K562 (cell line): Measurements from ENCODE around the gene SLC25A21. TPM values are rescaled to one million over a fixed set of nuclear protein-coding genes. Genes with fewer than 3 reads are reported as not detected.
A peak's percentile ranks its signal among the peaks of the same experiment; 100 is the strongest.

Experiments
- ARID3B ChIP-seq: fragments of 250-450 bp; sonication (Bioruptor Pico); IDR thresholded peaks from 2 replicates; pipeline ENCODE4 v1.4.0; 2020; ENCODE audit warnings: borderline replicate concordance
- CBX1 ChIP-seq: sonication (generic); IDR thresholded peaks from 2 replicates; pipeline ENCODE4 v1.6.1; 2016; ENCODE audit warnings: antibody characterized with exemption, low read depth, mild to moderate bottlenecking
- DEAF1 ChIP-seq: fragments of 450-650 bp; formaldehyde crosslinking; IDR thresholded peaks from 2 replicates; pipeline ENCODE4 v1.4.0; 2020; ENCODE audit warnings: mild to moderate bottlenecking, moderate library complexity
- FOXA1 ChIP-seq: fragments of 450-650 bp; IDR thresholded peaks from 2 replicates; pipeline ENCODE4 v1.6.1; 2016; ENCODE audit warnings: mild to moderate bottlenecking, borderline replicate concordance
- FOXP4 ChIP-seq: sonication (generic); formaldehyde crosslinking; IDR thresholded peaks from 2 replicates; pipeline ENCODE4 v1.8.0; 2022; ENCODE audit warnings: mild to moderate bottlenecking, missing genetic modification reagents, borderline replicate concordance
- JUNB ChIP-seq: fragments of 450-650 bp; formaldehyde crosslinking; conservative IDR thresholded peaks from 2 replicates; pipeline ENCODE4 v1.4.0; 2020; ENCODE audit warnings: mild to moderate bottlenecking
- MECOM ChIP-seq: fragments of 250-450 bp; sonication (Bioruptor Pico); IDR thresholded peaks from 2 replicates; pipeline ENCODE4 v1.8.0; 2022; ENCODE audit warnings: inconsistent platforms
- MEF2A ChIP-seq: IDR thresholded peaks from 2 replicates; pipeline ENCODE4 v1.6.1; 2011; ENCODE audit warnings: low read depth, mild to moderate bottlenecking, low read length, moderate library complexity; ENCODE audit not compliant: control insufficient read depth
- NCOA2 ChIP-seq, 2 experiments: fragments of 450-650 bp; IDR thresholded peaks; 2 replicates each; pipeline ENCODE4 v1.6.1; 2018; ENCODE audit warnings: mild to moderate bottlenecking in 2 of 2, moderate library complexity in 1 of 2; ENCODE audit not compliant: partially characterized antibody in 2 of 2
- NCOR1 ChIP-seq: fragments of 450-650 bp; IDR thresholded peaks from 2 replicates; pipeline ENCODE4 v1.6.1; 2016; ENCODE audit warnings: mild to moderate bottlenecking, moderate library complexity
- PRDM10 ChIP-seq: fragments of 450-650 bp; IDR thresholded peaks from 2 replicates; pipeline ENCODE4 v1.6.1; 2018; ENCODE audit not compliant: partially characterized antibody
- RBM14 ChIP-seq: fragments of 200-400 bp; formaldehyde crosslinking; IDR thresholded peaks from 2 replicates; pipeline ENCODE4 v1.6.1; 2018; ENCODE audit warnings: low read depth, mild to moderate bottlenecking, low read length, moderate library complexity, borderline replicate concordance; ENCODE audit not compliant: insufficient read depth
- TAL1 ChIP-seq: fragments of 450-650 bp; IDR thresholded peaks from 2 replicates; pipeline ENCODE4 v1.6.1; 2016; ENCODE audit warnings: mild to moderate bottlenecking
- ZFP36 ChIP-seq: fragments of 150-350 bp; IDR thresholded peaks from 2 replicates; pipeline ENCODE4 v1.6.1; 2018; ENCODE audit warnings: low read length, low read depth; ENCODE audit not compliant: partially characterized antibody
- ZNF41 ChIP-seq: fragments of 250-450 bp; sonication (Bioruptor Pico); conservative IDR thresholded peaks from 2 replicates; pipeline ENCODE4 v1.4.0; 2020; ENCODE audit warnings: mild to moderate bottlenecking
- polyA plus RNA-seq, 8 experiments: library from polyadenylated mRNA; depleted of rRNA in 4 of 8; stranded (reverse) in 5 of 8; unstranded in 3 of 8; fragments of >200 nt; fragmentation: Nextera tagmentation in 2 of 8; fragmentation: Illumina TruSeq in 1 of 8; extraction: Ambion mirVana in 2 of 8; extraction: Trizol in 1 of 8; gene quantifications; 2 replicates each; pipeline versions ENCODE4 v1.2.1 to v1.2.3, GENCODE V29; 2011 to 2014; ENCODE audit warnings: inconsistent platforms in 1 of 8, missing spikeins in 1 of 8
- total RNA-seq, 7 experiments: library from RNA; depleted of rRNA in 6 of 7; stranded (reverse); fragments of >200 nt in 6 of 7; fragmentation: Illumina TruSeq in 2 of 7; extraction: Trizol in 2 of 7; gene quantifications; 2 replicates each; pipeline versions ENCODE4 v1.2.1 to v1.2.3, GENCODE V29; 2011 to 2021; ENCODE audit warnings: low replicate concordance in 1 of 7
- TF ChIP-seq, protein P1 (sequence below): fragments of 450-650 bp; IDR thresholded peaks from 2 replicates; pipeline ENCODE4 v1.6.1; 2016; ENCODE audit warnings: missing biosample characterization, missing genetic modification characterization
- TF ChIP-seq, protein P2 (sequence below): fragments of 450-650 bp; IDR thresholded peaks from 2 replicates; pipeline ENCODE4 v1.6.1; 2016

Gene SLC25A21
- total and polyA plus RNA-seq, 9 of the 15 experiments (the other 6 are each of a cell fraction or from before 2014, with no cell fraction given) = 15.2 to 46.7 (median 28.7) TPM

GRCh38 chr14:36976571-36977023, 195.8 kb downstream of the SLC25A21 start (continued):
- TF ChIP-seq FOXP4 (CRISPR knock-in tag) = no peak
- no peak for TF ChIP-seq RBM14
- no peak for TF ChIP-seq ZFP36
- TF ChIP-seq JUNB = no peak
- 0 out of 2 replicates have a peak, but pooled peaks have one; percentile 55 for TF ChIP-seq ZNF41 (CRISPR knock-in tag)
- TF ChIP-seq TAL1 = peak; percentile 42; the same call in 1 of the 2 replicates
- no peak for TF ChIP-seq MEF2A
- TF ChIP-seq, protein P1, sequence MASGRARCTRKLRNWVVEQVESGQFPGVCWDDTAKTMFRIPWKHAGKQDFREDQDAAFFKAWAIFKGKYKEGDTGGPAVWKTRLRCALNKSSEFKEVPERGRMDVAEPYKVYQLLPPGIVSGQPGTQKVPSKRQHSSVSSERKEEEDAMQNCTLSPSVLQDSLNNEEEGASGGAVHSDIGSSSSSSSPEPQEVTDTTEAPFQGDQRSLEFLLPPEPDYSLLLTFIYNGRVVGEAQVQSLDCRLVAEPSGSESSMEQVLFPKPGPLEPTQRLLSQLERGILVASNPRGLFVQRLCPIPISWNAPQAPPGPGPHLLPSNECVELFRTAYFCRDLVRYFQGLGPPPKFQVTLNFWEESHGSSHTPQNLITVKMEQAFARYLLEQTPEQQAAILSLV (tag) = no peak
- TF ChIP-seq MECOM (CRISPR knock-in tag) = no peak
- TF ChIP-seq PRDM10 = peak; percentile 96
- TF ChIP-seq DEAF1 (CRISPR knock-in tag) = no peak
- TF ChIP-seq FOXA1 = no peak
- no peak for TF ChIP-seq ARID3B (CRISPR knock-in tag)
- TF ChIP-seq, protein P2, sequence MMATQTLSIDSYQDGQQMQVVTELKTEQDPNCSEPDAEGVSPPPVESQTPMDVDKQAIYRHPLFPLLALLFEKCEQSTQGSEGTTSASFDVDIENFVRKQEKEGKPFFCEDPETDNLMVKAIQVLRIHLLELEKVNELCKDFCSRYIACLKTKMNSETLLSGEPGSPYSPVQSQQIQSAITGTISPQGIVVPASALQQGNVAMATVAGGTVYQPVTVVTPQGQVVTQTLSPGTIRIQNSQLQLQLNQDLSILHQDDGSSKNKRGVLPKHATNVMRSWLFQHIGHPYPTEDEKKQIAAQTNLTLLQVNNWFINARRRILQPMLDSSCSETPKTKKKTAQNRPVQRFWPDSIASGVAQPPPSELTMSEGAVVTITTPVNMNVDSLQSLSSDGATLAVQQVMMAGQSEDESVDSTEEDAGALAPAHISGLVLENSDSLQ = 0 out of 2 replicates have a peak, but pooled peaks have one; percentile 27
- TF ChIP-seq NCOA2 (IDR thresholded peaks at IDR 0.05; ENCODE audit: partially characterized antibody in 2 of 2) = no peak
- TF ChIP-seq NCOR1 = 0 out of 2 replicates have a peak, but pooled peaks have one; percentile 24
- TF ChIP-seq CBX1 = no peak
